Measurements from ENCODE around the gene MID1IP1.

MID1IP1 gene, protein sequence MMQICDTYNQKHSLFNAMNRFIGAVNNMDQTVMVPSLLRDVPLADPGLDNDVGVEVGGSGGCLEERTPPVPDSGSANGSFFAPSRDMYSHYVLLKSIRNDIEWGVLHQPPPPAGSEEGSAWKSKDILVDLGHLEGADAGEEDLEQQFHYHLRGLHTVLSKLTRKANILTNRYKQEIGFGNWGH

GRCh38 chrX:38800981-38801845 lies at the start of gene MID1IP1:
Gene MID1IP1 (plus strand): TSS chrX:38801459. CDS start chrX:38804947, 3,488 bp downstream.
- DNase-seq = peak; percentile 44 to 59

GRCh38 chrX:38754102-38754790 lies 47.0 kb upstream of the MID1IP1 start:
- peak; percentile 7 to 19 for DNase-seq

DNA sequence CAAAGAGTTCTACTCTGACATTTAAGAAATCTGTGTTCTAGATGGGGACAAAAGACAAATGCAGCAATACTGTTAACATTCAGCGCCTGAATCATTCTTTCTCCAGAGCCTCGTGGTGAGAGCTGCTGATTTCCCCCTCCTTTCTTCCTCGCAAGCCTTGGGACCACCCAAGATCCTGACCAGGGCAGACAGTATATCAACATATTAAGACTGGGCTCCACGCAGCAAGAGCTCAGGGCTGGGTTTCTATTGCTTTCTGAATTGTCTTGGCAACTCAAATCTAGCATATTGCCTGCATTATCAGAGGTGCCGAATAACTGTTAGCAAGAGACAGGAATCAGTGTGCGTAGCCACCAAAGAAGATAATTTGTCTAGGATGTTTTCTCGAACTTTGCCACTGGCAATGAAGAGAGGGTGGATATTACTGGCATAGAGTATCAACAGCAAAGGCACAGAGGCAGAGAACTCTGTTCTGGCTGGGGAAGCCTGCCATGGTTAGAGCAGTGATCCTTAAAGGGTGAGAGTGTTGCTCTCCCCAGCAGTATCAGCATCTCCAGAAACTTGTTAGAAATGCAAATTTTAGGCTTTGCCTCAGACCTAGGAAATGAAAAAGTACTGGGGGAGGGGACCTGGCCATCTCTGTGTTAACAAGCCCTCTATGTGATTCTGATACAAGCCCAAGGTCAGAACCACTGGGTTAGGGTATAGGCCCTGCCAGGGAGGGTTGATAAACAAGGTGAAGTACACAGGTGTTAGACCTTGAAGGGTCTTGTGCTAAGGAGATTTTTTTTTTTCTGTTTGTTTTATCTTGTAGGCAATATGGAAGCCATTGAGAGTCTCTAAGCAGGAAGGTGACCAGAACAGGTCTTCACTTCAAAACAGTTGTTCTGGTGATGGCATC lies 46.2 kb upstream of the MID1IP1 start:
- DNase-seq = no peak

- DNase-seq = no peak
Measured at GRCh38 chrX:38760883-38761282, 40.4 kb upstream of the MID1IP1 start.

DNA sequence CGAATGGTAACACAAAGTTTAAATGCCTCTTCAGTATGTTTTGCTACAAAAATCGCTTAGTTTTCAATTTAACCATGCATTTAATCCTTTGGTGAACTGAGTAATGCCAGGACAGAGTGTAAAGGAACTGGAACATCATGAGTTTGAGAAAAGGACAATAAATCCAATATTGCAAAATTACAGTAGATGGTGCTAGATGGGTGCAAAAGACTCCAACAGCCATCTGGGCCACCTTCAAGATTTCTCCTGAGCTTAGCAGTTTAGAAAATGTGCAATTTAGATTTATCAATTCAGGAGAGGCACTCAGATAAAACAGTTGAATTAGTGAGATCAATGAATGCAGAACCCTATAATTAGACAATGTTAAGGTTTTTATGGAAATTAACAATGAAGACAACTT lies 33.2 kb upstream of the MID1IP1 start:
- DNase-seq = no peak

GRCh38 chrX:38770152-38770551 lies 31.1 kb upstream of the MID1IP1 start:
- no peak for DNase-seq

DNA sequence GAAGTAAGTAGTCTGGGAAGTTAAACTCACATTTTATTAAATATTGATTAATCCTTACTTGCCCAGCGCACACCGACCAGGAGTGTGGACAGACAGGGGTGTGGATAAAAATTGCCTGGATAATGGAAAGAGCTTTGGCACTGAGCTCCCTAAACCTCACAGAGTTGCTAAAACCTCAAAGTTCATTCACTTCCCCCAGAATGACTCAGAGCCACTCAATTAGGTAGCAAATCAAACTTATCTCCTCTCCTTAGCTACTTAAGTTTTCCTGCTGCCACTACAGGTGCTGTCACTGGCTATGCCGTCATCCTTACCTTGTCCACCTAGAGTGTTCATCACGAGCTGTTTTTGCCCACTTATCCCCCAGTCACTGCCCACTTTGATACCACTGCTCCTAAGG lies 27.0 kb upstream of the MID1IP1 start:
- DNase-seq = no peak

DNA sequence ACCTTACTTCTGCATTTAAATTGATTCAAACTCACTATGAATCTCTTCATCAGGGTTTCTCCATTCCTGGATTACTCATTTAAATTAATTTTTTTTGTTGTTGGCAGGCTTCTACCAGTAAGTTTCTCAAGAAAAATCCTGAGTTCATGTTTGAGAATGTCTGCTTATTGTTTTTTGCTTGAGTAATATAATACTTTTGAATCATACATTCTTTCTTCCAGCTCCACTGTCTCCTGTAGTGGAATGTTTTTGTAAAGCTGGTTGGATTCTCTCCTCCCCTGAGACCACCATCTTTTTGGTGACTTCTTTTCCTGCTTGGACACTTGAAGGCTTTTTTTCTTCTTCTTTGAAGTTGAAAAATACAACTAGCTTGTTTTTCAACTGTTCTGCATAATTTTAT lies 4.3 kb upstream of the MID1IP1 start:
- no peak for DNase-seq

DNA sequence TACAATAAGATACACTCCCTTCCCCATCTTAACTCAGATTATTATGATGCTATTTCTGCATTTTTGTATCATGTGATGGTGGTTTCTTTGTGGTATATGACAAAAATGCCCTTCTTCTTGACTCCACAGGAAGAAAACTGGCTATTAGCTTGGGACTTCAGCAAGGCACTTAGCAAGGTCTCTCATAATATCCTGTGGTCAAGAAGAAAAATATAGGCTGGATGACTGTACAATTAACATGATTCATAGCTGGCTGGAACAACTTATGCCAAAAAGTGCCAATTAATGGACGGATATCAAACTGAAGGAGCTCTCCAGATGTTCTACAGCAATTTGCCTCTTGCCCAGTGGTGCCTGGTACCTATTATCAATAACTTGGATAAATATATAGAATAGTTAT lies 2.3 kb upstream of the MID1IP1 start:
- DNase-seq = no peak

GRCh38 chrX:38799995-38800580 lies 1.2 kb upstream of the MID1IP1 start:
- DNase-seq = no peak

- no peak for DNase-seq
Measured at GRCh38 chrX:38803243-38803587, 2.0 kb downstream of the MID1IP1 start.

DNA sequence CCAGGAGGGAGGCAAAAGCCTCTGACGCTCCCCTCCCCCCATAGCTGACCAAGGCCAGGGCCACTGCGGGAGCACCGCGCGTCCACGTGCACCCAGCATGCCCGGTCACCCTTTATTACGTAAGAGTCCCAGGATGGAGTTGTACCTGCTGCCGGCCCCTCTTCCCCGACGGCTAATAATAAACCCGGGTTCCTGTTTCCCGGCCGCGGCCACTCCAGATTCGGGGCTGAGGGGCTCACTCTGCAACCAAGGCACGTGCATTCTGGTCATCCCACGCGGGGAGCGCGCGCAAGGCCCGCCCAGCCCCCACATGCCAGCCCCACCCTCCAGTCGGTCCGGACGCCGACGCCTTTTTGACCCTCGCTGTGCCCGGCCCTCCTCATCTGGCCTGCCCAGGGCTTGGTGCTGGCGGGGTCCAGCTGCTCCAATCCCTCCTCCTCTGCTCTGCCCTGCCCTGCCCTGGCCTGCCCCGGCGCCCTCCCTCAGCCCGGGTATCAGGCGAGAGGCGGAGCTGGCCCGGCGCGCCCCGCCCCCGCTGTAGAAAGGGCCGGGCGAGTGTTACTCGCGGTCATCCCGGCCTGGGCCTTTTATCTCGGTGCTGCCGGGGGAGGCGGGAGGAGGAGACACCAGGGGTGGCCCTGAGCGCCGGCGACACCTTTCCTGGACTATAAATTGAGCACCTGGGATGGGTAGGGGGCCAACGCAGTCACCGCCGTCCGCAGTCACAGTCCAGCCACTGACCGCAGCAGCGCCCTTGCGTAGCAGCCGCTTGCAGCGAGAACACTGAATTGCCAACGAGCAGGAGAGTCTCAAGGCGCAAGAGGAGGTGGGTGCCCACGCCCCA lies 2.6 kb downstream of the MID1IP1 start:
- peak; percentile 59 to 61 for DNase-seq

GRCh38 chrX:38804432-38804681 lies 3.1 kb downstream of the MID1IP1 start:
- no peak for DNase-seq

GRCh38 chrX:38804682-38805431 lies 3.6 kb downstream of the MID1IP1 start:
- DNase-seq = peak; percentile 23 to 25

DNA sequence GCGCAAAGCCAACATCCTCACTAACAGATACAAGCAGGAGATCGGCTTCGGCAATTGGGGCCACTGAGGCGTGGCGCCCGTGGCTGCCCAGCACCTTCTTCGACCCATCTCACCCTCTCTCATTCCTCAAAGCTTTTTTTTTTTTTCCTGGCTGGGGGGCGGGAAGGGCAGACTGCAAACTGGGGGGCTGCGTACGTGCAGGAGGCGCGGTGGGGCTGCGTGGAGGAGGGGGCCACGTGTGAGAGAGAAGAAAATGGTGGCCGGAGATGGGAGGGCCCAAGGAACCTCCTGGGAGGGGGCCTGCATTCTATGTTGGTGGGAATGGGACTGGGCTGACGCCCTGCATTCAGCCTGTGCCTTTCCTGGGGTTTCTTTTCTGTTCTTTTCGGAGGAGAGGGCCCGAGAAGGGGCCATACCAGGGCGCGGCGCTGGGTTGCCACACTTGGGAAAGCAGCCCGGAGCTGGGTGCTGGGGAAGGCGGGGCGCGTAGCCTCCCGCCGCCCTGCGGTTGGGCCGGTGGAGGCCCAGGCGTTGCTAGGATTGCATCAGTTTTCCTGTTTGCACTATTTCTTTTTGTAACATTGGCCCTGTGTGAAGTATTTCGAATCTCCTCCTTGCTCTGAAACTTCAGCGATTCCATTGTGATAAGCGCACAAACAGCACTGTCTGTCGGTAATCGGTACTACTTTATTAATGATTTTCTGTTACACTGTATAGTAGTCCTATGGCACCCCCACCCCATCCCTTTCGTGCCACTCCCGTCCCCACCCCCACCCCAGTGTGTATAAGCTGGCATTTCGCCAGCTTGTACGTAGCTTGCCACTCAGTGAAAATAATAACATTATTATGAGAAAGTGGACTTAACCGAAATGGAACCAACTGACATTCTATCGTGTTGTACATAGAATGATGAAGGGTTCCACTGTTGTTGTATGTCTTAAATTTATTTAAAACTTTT lies 4.5 kb downstream of the MID1IP1 start:
- DNase-seq = peak; percentile 32 to 49

DNA sequence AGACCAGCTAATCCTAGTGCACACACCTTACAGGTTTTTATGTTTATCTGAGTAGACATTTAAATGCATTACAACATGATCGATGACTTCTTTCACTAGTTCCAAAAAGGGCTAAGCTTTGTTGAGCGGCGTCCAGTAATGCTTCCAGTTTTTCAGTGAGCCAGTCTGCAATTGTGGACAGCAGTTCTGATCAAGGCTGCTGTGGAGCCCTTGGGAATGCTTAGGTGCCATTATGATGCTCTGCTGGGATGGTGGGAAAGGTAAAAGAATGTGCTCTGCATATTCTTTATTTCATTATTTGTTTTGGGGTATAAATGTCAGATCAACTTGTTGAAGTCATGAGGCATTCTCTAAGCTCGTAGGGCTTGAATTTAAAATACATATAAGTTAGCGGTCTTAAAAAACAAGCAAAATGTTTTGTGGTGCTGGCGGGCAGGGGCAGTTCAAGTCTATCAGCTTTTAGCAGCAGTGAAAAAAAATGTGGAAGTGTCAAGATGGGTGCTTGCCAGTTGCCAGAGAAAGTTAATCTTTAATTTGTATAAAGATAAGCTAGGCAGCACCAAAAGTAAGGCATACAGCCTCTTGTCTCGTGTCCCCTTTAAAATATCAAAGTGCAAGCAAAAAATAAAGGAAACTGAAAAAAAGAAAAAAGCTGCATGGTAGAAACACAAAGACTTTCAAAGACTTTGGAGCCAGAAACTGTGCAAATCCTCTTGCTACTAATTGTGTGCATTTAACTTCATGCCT lies 5.8 kb downstream of the MID1IP1 start:
- DNase-seq = no peak

- DNase-seq = no peak
Measured at GRCh38 chrX:38807873-38808272, 6.6 kb downstream of the MID1IP1 start.

DNA sequence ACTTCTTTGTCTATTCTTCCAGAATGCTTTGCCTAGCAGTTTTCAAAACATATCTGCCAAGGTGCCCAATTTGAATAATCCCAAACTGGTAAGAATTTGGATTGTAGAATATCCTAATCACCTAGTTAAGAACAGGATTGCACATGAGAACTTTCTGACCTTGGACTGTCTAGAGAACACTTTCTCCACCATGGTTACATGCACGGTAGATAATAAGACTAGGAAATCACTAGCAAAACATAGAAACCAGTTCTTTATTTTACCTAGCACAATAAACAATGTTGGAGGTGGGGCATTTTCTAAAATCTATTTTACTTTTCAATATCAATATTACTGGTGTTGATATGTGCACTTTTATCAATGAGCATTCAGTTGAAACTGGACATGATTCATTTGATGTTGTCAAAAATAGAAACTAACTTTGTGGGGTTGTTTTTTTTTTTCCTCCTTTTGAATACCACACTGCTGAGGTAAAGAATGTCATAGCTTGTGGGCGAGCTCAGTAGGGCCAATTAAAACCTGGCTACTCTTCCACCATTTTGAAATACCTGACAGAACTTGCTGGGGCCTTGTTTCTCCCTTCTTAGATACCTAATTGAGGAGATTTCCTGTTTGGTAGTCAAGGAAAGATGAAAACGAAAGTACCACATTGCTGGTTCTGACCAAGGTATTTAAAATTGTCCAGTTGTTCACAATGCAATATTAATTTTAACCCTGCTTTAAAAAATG lies 10.4 kb downstream of the MID1IP1 start:
- DNase-seq = no peak
